HepG2 (cell line): ENCODE results near the gene DDX54. TPM values are rescaled to one million over a fixed set of nuclear protein-coding genes. Genes with fewer than 3 reads are reported as not detected.

Experiments
- FOXA3 ChIP-seq: IDR thresholded peaks from 2 replicates; pipeline ENCODE4 v1.6.1; 2016; ENCODE audit warnings: missing genetic modification reagents, missing compliant biosample characterization
- KDM3A ChIP-seq: IDR thresholded peaks from 2 replicates; pipeline ENCODE4 v1.6.1; 2018; ENCODE audit warnings: low read depth, missing compliant biosample characterization
- KLF12 ChIP-seq: sonication (generic); formaldehyde crosslinking; IDR thresholded peaks from 2 replicates; pipeline ENCODE4 v1.4.0; 2020; ENCODE audit warnings: missing genetic modification reagents, borderline replicate concordance
- NFATC3 ChIP-seq: sonication (generic); formaldehyde crosslinking; IDR thresholded peaks from 2 replicates; pipeline ENCODE4 v1.5.1; 2020; ENCODE audit warnings: mild to moderate bottlenecking, missing genetic modification reagents
- NFIC ChIP-seq: IDR thresholded peaks from 2 replicates; pipeline ENCODE4 v1.6.1; 2012; ENCODE audit warnings: mild to moderate bottlenecking, low read length, inconsistent platforms
- NR2F1 ChIP-seq, 2 experiments: fragments of 450-650 bp in 1 of 2; formaldehyde crosslinking in 1 of 2; IDR thresholded peaks; 2 replicates each; pipeline versions ENCODE4 v1.5.0 to v1.6.1; 2016 to 2020; ENCODE audit warnings: mild to moderate bottlenecking in 1 of 2, missing compliant biosample characterization in 1 of 2, missing genetic modification reagents in 1 of 2, moderate library complexity in 1 of 2
- PHF5A ChIP-seq: IDR thresholded peaks from one replicate; pipeline ENCODE4 v1.6.1; 2018; ENCODE audit warnings: low read depth, missing genetic modification reagents; ENCODE audit not compliant: unreplicated experiment
- RBM39 ChIP-seq: fragments of 200-400 bp; formaldehyde crosslinking; IDR thresholded peaks from one replicate; pipeline ENCODE4 v1.6.1; 2018; ENCODE audit warnings: antibody characterized with exemption, mild to moderate bottlenecking, low read depth, low read length; ENCODE audit not compliant: poor library complexity, severe bottlenecking
- SMAD1 ChIP-seq: sonication (generic); formaldehyde crosslinking; IDR thresholded peaks from 2 replicates; pipeline ENCODE4 v1.4.0; 2020; ENCODE audit warnings: missing genetic modification reagents, low read depth, mild to moderate bottlenecking, borderline replicate concordance
- TBP ChIP-seq: sonication (generic); formaldehyde crosslinking; IDR thresholded peaks from 2 replicates; pipeline ENCODE4 v1.5.0; 2020; ENCODE audit warnings: missing genetic modification reagents
- ZBTB8A ChIP-seq: sonication (generic); formaldehyde crosslinking; IDR thresholded peaks from 2 replicates; pipeline ENCODE4 v1.4.0; 2020; ENCODE audit warnings: mild to moderate bottlenecking, low read depth, missing genetic modification reagents, borderline replicate concordance
- ZFP1 ChIP-seq: IDR thresholded peaks from 2 replicates; pipeline ENCODE4 v1.6.1; 2016
- ZMYM3 ChIP-seq: sonication (generic); formaldehyde crosslinking; IDR thresholded peaks from 2 replicates; pipeline ENCODE4 v1.5.1; 2020; ENCODE audit warnings: mild to moderate bottlenecking, missing genetic modification reagents
- ZNF274 ChIP-seq: sonication (generic); formaldehyde crosslinking; IDR thresholded peaks from 2 replicates; pipeline ENCODE4 v1.5.1; 2020; ENCODE audit warnings: mild to moderate bottlenecking, missing genetic modification reagents
- ZNF441 ChIP-seq: sonication (generic); formaldehyde crosslinking; IDR thresholded peaks from 2 replicates; pipeline ENCODE4 v1.7.0; 2021; ENCODE audit warnings: missing genetic modification reagents, borderline replicate concordance
- ZNF570 ChIP-seq: sonication (generic); formaldehyde crosslinking; IDR thresholded peaks from 2 replicates; pipeline ENCODE4 v1.4.0; 2020; ENCODE audit warnings: mild to moderate bottlenecking, missing genetic modification reagents, borderline replicate concordance
- ZNF781 ChIP-seq: sonication (generic); formaldehyde crosslinking; IDR thresholded peaks from 2 replicates; pipeline ENCODE4 v1.5.1; 2020; ENCODE audit warnings: borderline replicate concordance, mild to moderate bottlenecking, missing genetic modification reagents; ENCODE audit errors: not compliant biosample characterization
- ZNF883 ChIP-seq: sonication (generic); formaldehyde crosslinking; IDR thresholded peaks from 2 replicates; pipeline ENCODE4 v1.5.1; 2020; ENCODE audit warnings: mild to moderate bottlenecking, missing genetic modification reagents; ENCODE audit errors: not compliant biosample characterization
- polyA plus RNA-seq, 8 experiments: library from polyadenylated mRNA; depleted of rRNA in 3 of 8; stranded (reverse) in 7 of 8; unstranded in 1 of 8; fragments of >200 nt; fragmentation: Illumina TruSeq in 4 of 8; extraction: Trizol in 4 of 8; gene quantifications; 2 replicates each; pipeline versions ENCODE4 v1.2.1 to v1.2.3, GENCODE V29; 2011 to 2016; ENCODE audit warnings: low read depth in 4 of 8, missing spikeins in 1 of 8, mixed read lengths in 1 of 8; ENCODE audit not compliant: insufficient read depth in 1 of 8
- total RNA-seq, 5 experiments: library from RNA; depleted of rRNA; stranded (reverse); fragments of >200 nt; fragmentation: Illumina TruSeq; extraction: Trizol; gene quantifications; 2 replicates each; pipeline ENCODE4 v1.2.3, GENCODE V29; 2016; ENCODE audit warnings: low read depth in 1 of 5
- TF ChIP-seq, protein P1 (sequence below): sonication (generic); formaldehyde crosslinking; IDR thresholded peaks from 2 replicates; pipeline ENCODE4 v1.5.1; 2020; ENCODE audit warnings: mild to moderate bottlenecking, moderate library complexity, missing genetic modification reagents
- TF ChIP-seq, protein P2 (sequence below): sonication (generic); formaldehyde crosslinking; IDR thresholded peaks from 2 replicates; pipeline ENCODE4 v1.8.0; 2022; ENCODE audit warnings: mild to moderate bottlenecking, missing genetic modification reagents
- TF ChIP-seq, protein P3 (sequence below): sonication (generic); formaldehyde crosslinking; IDR thresholded peaks from 2 replicates; pipeline ENCODE4 v1.4.0; 2020; ENCODE audit warnings: missing genetic modification reagents, mild to moderate bottlenecking, borderline replicate concordance

Gene DDX54
- total and polyA plus RNA-seq, 2 of the 13 experiments (the other 11 are each of a cell fraction or from before 2014, with no cell fraction given): 59.7 to 61.1 TPM

DNA sequence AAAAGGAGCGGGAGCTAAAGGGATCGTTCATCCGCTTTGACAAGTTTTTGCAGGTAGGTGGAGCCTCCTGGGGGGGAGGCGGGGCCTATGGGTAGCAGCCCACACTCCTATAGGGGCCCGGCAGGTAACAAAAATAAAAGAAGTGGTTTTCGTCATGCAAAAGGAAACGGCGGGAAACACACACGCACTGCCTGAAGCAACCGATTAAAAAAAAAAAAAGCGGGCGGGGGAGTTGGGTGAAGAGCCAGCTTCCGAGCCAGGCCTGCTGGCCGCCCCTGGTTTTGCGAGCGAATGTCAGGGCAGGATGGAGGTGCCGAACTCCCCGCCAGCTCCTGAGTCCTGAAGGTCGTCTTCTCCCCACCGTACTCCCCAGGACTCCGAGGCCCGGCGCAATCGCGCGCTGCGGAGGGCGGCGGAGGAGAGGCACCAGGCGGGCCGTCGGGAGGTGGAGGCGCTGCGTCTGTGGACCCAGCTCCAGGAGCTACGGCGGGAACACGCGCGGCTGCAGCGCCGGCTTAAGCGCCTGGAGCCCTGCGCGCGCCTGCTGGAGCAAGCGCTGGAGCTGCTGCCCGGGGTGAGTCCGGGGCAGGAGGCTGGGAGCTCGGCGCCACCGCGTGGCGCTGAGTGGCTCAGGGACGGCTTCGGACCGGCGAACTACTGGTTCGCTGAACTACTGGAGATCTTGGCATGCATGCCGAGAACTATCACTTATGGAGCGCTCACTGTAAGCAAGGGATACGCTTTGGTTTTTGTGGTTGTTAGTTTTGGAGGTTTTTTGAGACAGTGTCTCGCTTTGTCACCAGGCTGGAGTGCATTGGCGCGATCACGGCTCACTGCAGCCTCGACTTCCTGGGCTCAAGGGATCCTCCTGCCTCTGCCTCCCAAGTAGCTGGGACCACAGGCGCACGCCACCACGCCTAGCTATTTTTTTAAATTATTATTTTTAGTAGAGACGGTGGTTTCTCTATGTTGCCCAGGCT, 32.2 kb downstream of the DDX54 start (continued):
- TF ChIP-seq ZNF441 (CRISPR knock-in tag) (no peak), NFIC (no peak), RBM39 (no peak), ZNF274 (CRISPR knock-in tag) (0 out of 2 replicates have a peak, but pooled peaks have one; percentile 38), NFATC3 (no peak), ZBTB8A (no peak), ZFP1 (no peak), KLF12 (CRISPR knock-in tag) (no peak), ZMYM3 (CRISPR knock-in tag) (no peak), ZNF570 (CRISPR knock-in tag) (no peak), ZNF883 (CRISPR knock-in tag) (no peak), SMAD1 (CRISPR knock-in tag) (no peak), NR2F1 (CRISPR knock-in tag; IDR thresholded peaks at IDR 0.05) (no peak), ZNF781 (no peak), KDM3A (CRISPR knock-in tag) (0 out of 2 replicates have a peak, but pooled peaks have one; percentile 48), FOXA3 (CRISPR knock-in tag) (no peak), PHF5A (no peak), TBP (CRISPR knock-in tag) (no peak)
- TF ChIP-seq, protein P1, sequence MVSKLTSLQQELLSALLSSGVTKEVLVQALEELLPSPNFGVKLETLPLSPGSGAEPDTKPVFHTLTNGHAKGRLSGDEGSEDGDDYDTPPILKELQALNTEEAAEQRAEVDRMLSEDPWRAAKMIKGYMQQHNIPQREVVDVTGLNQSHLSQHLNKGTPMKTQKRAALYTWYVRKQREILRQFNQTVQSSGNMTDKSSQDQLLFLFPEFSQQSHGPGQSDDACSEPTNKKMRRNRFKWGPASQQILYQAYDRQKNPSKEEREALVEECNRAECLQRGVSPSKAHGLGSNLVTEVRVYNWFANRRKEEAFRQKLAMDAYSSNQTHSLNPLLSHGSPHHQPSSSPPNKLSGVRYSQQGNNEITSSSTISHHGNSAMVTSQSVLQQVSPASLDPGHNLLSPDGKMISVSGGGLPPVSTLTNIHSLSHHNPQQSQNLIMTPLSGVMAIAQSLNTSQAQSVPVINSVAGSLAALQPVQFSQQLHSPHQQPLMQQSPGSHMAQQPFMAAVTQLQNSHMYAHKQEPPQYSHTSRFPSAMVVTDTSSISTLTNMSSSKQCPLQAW (CRISPR knock-in tag): no peak
- TF ChIP-seq, protein P2, sequence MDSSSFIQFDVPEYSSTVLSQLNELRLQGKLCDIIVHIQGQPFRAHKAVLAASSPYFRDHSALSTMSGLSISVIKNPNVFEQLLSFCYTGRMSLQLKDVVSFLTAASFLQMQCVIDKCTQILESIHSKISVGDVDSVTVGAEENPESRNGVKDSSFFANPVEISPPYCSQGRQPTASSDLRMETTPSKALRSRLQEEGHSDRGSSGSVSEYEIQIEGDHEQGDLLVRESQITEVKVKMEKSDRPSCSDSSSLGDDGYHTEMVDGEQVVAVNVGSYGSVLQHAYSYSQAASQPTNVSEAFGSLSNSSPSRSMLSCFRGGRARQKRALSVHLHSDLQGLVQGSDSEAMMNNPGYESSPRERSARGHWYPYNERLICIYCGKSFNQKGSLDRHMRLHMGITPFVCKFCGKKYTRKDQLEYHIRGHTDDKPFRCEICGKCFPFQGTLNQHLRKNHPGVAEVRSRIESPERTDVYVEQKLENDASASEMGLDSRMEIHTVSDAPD (CRISPR knock-in tag): no peak
- TF ChIP-seq, protein P3, sequence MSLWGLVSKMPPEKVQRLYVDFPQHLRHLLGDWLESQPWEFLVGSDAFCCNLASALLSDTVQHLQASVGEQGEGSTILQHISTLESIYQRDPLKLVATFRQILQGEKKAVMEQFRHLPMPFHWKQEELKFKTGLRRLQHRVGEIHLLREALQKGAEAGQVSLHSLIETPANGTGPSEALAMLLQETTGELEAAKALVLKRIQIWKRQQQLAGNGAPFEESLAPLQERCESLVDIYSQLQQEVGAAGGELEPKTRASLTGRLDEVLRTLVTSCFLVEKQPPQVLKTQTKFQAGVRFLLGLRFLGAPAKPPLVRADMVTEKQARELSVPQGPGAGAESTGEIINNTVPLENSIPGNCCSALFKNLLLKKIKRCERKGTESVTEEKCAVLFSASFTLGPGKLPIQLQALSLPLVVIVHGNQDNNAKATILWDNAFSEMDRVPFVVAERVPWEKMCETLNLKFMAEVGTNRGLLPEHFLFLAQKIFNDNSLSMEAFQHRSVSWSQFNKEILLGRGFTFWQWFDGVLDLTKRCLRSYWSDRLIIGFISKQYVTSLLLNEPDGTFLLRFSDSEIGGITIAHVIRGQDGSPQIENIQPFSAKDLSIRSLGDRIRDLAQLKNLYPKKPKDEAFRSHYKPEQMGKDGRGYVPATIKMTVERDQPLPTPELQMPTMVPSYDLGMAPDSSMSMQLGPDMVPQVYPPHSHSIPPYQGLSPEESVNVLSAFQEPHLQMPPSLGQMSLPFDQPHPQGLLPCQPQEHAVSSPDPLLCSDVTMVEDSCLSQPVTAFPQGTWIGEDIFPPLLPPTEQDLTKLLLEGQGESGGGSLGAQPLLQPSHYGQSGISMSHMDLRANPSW (CRISPR knock-in tag): no peak
